ENCODE data around the gene BCAR1. TPM values are rescaled to one million over a fixed set of nuclear protein-coding genes. Genes with fewer than 3 reads are reported as not detected.

Gene BCAR1
- total and polyA plus RNA-seq, 10 of the 15 experiments (the other 5 are each of a cell fraction or from before 2014, with no cell fraction given) = 0.13 to 14.1 (median 2.8) TPM; not detected in 1

- Histone ChIP-seq H3K4me1 (ENCODE audit: control insufficient read depth, insufficient read depth, low read length) (peaks cover 4% of the 10 kb centered on the region), H3K27ac (ENCODE audit: control insufficient read depth, insufficient read depth) (no peak overlapping the region), H3K9ac (ENCODE audit: control insufficient read depth, insufficient read depth, low read length) (no peak overlapping the region), H3K4me2 (ENCODE audit: control insufficient read depth, insufficient read depth) (0 out of 2 replicates have a peak overlapping the region, but pooled peaks have one; percentile 33), H3K27me3 (replicated peaks in 1 of 2; ENCODE audit: control insufficient read depth in 2 of 2, insufficient read depth in 2 of 2, low read length in 1 of 2) (peaks cover 0 to 4% of the 10 kb centered on the region in 2 experiments; a peak in 1 of 4 replicates), H3K36me3 (ENCODE audit: control insufficient read depth in 2 of 2, insufficient read depth in 2 of 2, low read length in 1 of 2) (no peaks in the 10 kb centered on the region), H2AFZ (ENCODE audit: control insufficient read depth, low read depth, low read length) (peak overlapping the region; percentile 17; the same call in 1 of the 2 replicates), H4K20me1 (ENCODE audit: control insufficient read depth, insufficient read depth) (peaks cover 19% of the 10 kb centered on the region), H3K79me2 (ENCODE audit: control insufficient read depth, insufficient read depth, low read length) (no peaks in the 10 kb centered on the region; the same call in 1 of the 2 replicates), H3K4me3 (no peak overlapping the region), H3K9me3 (replicated peaks; ENCODE audit: control insufficient read depth, insufficient read depth, low read length) (no peaks in the 10 kb centered on the region)
- in situ Hi-C loops (cut with MboI) = no loop called here
- CTCF ChIA-PET = no interaction called here
- POLR2A ChIA-PET = no interaction called here
- RAD21 ChIA-PET (ENCODE audit: unreplicated experiment) = no interaction called here
- 79% methylated on average over 24 of the region's 24 CpGs for WGBS (ENCODE audit: insufficient coverage, insufficient replicate concordance, low lambda C conversion rate, missing lambda C conversion rate)
- intact Hi-C loops (cut with micrococcal nuclease; ENCODE audit: unreplicated experiment) = no loop called here
- BruUV-seq (replicated peaks) = no TSS peak
- no peak for ATAC-seq
- DNase-seq (ENCODE audit: low read depth, low spot score) = no peak
- TF ChIP-seq, protein P1, sequence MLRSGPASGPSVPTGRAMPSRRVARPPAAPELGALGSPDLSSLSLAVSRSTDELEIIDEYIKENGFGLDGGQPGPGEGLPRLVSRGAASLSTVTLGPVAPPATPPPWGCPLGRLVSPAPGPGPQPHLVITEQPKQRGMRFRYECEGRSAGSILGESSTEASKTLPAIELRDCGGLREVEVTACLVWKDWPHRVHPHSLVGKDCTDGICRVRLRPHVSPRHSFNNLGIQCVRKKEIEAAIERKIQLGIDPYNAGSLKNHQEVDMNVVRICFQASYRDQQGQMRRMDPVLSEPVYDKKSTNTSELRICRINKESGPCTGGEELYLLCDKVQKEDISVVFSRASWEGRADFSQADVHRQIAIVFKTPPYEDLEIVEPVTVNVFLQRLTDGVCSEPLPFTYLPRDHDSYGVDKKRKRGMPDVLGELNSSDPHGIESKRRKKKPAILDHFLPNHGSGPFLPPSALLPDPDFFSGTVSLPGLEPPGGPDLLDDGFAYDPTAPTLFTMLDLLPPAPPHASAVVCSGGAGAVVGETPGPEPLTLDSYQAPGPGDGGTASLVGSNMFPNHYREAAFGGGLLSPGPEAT (IDR thresholded peaks at IDR 0.05; ENCODE audit: low read depth) = no peak
- TF ChIP-seq CHD1 (IDR thresholded peaks at IDR 0.05; ENCODE audit: low read depth, low read length) (no peak), CEBPB (IDR thresholded peaks at IDR 0.05; ENCODE audit: borderline replicate concordance in 1 of 2, low read depth in 2 of 2, low read length in 2 of 2) (no peak), ATF2 (IDR thresholded peaks at IDR 0.05; ENCODE audit: low read length) (no peak), CHD2 (IDR thresholded peaks at IDR 0.05; ENCODE audit: borderline replicate concordance, low read depth, low read length) (no peak), HDAC6 (IDR thresholded peaks at IDR 0.05; ENCODE audit: unreplicated experiment) (no peak), CBX5 (IDR thresholded peaks at IDR 0.05; ENCODE audit: low read depth) (no peak), ETV6 (conservative IDR thresholded peaks at IDR 0.05 in 1 of 2, IDR thresholded peaks at IDR 0.05 in 1 of 2; ENCODE audit: borderline replicate concordance in 1 of 2, low read depth in 1 of 2) (no peak), RCOR1 (conservative IDR thresholded peaks at IDR 0.05; ENCODE audit: low read depth, low read length) (no peak), ZBED1 (IDR thresholded peaks at IDR 0.05; ENCODE audit: borderline replicate concordance) (no peak), NRF1 (conservative IDR thresholded peaks at IDR 0.05; ENCODE audit: low read depth, low read length) (no peak), BMI1 (IDR thresholded peaks at IDR 0.05; ENCODE audit: borderline replicate concordance) (no peak)
- TF ChIP-seq, protein P2, sequence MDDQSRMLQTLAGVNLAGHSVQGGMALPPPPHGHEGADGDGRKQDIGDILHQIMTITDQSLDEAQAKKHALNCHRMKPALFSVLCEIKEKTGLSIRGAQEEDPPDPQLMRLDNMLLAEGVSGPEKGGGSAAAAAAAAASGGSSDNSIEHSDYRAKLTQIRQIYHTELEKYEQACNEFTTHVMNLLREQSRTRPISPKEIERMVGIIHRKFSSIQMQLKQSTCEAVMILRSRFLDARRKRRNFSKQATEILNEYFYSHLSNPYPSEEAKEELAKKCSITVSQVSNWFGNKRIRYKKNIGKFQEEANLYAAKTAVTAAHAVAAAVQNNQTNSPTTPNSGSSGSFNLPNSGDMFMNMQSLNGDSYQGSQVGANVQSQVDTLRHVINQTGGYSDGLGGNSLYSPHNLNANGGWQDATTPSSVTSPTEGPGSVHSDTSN (IDR thresholded peaks at IDR 0.05; ENCODE audit: insufficient replicate concordance, low read depth, low read length) = no peak
- TF ChIP-seq, protein P3, sequence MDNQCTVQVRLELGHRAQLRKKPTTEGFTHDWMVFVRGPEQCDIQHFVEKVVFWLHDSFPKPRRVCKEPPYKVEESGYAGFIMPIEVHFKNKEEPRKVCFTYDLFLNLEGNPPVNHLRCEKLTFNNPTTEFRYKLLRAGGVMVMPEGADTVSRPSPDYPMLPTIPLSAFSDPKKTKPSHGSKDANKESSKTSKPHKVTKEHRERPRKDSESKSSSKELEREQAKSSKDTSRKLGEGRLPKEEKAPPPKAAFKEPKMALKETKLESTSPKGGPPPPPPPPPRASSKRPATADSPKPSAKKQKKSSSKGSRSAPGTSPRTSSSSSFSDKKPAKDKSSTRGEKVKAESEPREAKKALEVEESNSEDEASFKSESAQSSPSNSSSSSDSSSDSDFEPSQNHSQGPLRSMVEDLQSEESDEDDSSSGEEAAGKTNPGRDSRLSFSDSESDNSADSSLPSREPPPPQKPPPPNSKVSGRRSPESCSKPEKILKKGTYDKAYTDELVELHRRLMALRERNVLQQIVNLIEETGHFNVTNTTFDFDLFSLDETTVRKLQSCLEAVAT (IDR thresholded peaks at IDR 0.05) = no peak
- FAIRE-seq = no peak
- SMC1A ChIA-PET (ENCODE audit: uncharacterized antibody, unreplicated experiment) = no interaction called here
Measured at GRCh38 chr16:75252049-75252864, 833 bp upstream of the BCAR1 start.
